Gastroesophageal sphincter (tissue), 4 donors: ENCODE results near the gene RNF168. TPM values are rescaled to one million over a fixed set of nuclear protein-coding genes. Genes with fewer than 3 reads are reported as not detected.

Experiments used
- ATAC-seq: fragments of 150-250 bp; one replicate; pipeline ENCODE4 v1.9.1; 2016; ENCODE audit warnings: mild to moderate bottlenecking, moderate library complexity
- H3K27ac ChIP-seq, 4 donors: fragments of 200-600 bp; sonication (generic) in 3 of 4; 1 replicate in 3 of 4; 2 replicates in 1 of 4; pipeline ENCODE4 v1.5.1; 2016 to 2019
- H3K27me3 ChIP-seq: fragments of 200-600 bp; sonication (generic); one replicate; pipeline ENCODE4 v1.5.1; 2019
- H3K36me3 ChIP-seq, 2 donors: fragments of 200-600 bp; sonication (generic); one replicate each; pipeline ENCODE4 v1.5.1; 2019; ENCODE audit warnings: control low read depth in 1 of 2
- H3K4me1 ChIP-seq, 3 donors: fragments of 200-600 bp; sonication (generic); 1 replicate in 2 of 3; 2 replicates in 1 of 3; pipeline ENCODE4 v1.5.1; 2016 to 2019; ENCODE audit warnings: control low read depth in 2 of 3
- H3K4me3 ChIP-seq, 2 donors: fragments of 200-600 bp; sonication (generic); one replicate each; pipeline ENCODE4 v1.5.1; 2019; ENCODE audit warnings: mild to moderate bottlenecking in 1 of 2, moderate library complexity in 1 of 2
- H3K9me3 ChIP-seq, 3 donors: fragments of 200-600 bp; sonication (generic); one replicate each; pipeline ENCODE4 v1.5.1; 2017 to 2019; ENCODE audit warnings: control low read depth in 2 of 3
- EP300 ChIP-seq: sonication (generic); formaldehyde crosslinking; IDR thresholded peaks from one replicate; pipeline ENCODE4 v1.6.1; 2017; ENCODE audit warnings: antibody characterized with exemption, mild to moderate bottlenecking
- POLR2A ChIP-seq, 2 donors: fragments of 450-650 bp; IDR thresholded peaks; one replicate each; pipeline ENCODE4 v1.6.1; 2017; ENCODE audit warnings: antibody characterized with exemption in 2 of 2, mild to moderate bottlenecking in 2 of 2, moderate library complexity in 1 of 2
- POLR2AphosphoS5 ChIP-seq: sonication (generic); formaldehyde crosslinking; IDR thresholded peaks from one replicate; pipeline ENCODE4 v1.6.1; 2017; ENCODE audit warnings: antibody characterized with exemption
- WGBS, 2 donors: methylation state at CpG; one replicate each; pipeline ENCODE4 v1.1.5; 2018; ENCODE audit warnings: low coverage in 1 of 2; 5-methylcytosine and 5-hydroxymethylcytosine counted together
- total RNA-seq, 4 donors: library from RNA; depleted of rRNA; stranded (reverse); fragments of >200 nt; gene quantifications; one replicate each; pipeline ENCODE4 v1.1.0, GENCODE V29; 2016
- TF ChIP-seq, protein P1 (sequence below), 4 experiments: fragments of 200-600 bp in 2 of 4; fragments of 450-650 bp in 2 of 4; sonication (generic) in 1 of 4; IDR thresholded peaks; one replicate each; pipeline ENCODE4 v1.5.1; 2017 to 2019; ENCODE audit warnings: antibody characterized with exemption in 4 of 4, mild to moderate bottlenecking in 2 of 4, moderate library complexity in 2 of 4

The RNF168 gene
- total RNA-seq, 4 donors from 2014 or later: 19.4 to 26.0 (median 23.7) TPM

DNA sequence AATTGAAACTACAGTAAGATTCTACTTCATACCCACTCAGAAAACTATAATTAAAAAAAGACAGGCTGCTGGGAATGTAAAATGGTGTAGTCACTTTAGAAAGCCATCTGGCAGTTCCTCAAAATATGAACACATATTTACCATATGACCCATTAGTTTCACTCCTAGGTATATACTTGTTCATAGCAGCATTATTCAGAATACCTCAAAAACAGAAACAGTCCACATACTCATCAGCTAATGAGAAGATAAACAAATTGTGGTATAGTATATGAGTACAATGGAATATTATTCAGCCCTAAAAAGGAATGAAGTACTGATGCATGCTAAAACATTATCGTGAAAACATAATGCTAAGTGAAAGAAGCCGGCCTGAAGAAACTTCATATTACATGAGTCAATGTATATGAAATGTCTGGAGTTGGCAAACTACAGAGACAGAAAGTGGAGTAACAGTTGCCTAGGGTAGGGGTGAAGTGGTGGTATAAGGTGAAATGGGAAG is 41.0 kb upstream of the RNF168 start:
- WGBS, 2 donors: 86 to 89% methylated on average over 2 of the region's 2 CpGs

DNA sequence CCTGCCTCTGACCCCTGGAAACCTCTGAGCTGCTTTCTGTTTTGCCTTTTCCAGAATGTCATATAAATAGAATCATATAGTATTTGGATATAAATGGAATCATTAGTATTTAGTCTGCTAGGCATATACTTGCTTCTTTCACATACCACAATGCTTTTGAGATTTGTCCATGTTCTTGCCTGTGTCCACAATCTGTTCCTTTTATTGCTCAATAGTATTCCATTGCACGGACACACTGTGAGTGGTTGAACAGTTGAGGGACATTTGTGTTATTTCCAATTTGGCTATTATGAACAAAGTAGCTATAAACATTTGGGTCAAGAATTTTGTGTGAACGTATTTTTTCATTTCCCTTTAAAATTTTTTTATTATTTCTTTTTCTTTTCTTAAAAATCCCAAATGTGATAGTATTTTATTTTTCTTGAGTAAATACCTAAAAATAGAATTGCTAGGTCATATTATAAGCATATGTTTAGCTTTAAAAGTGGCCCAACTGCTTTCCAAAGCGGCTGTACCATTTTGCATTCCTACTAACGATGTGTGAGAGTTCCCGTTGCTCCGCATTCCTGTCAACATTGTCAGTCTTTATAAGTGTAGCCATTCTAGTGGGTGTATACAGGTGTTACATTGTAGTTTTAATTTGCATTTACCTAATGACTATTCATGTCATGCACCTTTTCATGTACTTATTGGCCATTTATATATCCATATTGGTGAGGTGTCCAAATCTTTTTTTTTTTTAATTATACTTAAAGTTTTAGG is 38.3 kb upstream of the RNF168 start:
- no peak for ATAC-seq
- 86 to 93% methylated on average over 6 of the region's 6 CpGs for WGBS, 2 donors
- no peaks in the 10 kb centered on the region for H3K36me3 ChIP-seq
- H3K9me3 ChIP-seq: no peaks in the 10 kb centered on the region
- TF ChIP-seq EP300 (no peak), POLR2AphosphoS5 (no peak), POLR2A (IDR thresholded peaks at IDR 0.05) (no peak)
- TF ChIP-seq, protein P1, sequence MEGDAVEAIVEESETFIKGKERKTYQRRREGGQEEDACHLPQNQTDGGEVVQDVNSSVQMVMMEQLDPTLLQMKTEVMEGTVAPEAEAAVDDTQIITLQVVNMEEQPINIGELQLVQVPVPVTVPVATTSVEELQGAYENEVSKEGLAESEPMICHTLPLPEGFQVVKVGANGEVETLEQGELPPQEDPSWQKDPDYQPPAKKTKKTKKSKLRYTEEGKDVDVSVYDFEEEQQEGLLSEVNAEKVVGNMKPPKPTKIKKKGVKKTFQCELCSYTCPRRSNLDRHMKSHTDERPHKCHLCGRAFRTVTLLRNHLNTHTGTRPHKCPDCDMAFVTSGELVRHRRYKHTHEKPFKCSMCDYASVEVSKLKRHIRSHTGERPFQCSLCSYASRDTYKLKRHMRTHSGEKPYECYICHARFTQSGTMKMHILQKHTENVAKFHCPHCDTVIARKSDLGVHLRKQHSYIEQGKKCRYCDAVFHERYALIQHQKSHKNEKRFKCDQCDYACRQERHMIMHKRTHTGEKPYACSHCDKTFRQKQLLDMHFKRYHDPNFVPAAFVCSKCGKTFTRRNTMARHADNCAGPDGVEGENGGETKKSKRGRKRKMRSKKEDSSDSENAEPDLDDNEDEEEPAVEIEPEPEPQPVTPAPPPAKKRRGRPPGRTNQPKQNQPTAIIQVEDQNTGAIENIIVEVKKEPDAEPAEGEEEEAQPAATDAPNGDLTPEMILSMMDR (IDR thresholded peaks at IDR 0.05): no peak
- no peak overlapping the region for H3K27ac ChIP-seq
- no peaks in the 10 kb centered on the region for H3K4me1 ChIP-seq
- no peak overlapping the region for H3K4me3 ChIP-seq
- peaks cover 6% of the 10 kb centered on the region for H3K27me3 ChIP-seq

More for the DNA sequence above, 41.0 kb upstream of the RNF168 start:
- no peaks in the 10 kb centered on the region for H3K27me3 ChIP-seq
- no peak for ATAC-seq
- H3K4me1 ChIP-seq: no peaks in the 10 kb centered on the region
- H3K36me3 ChIP-seq: no peaks in the 10 kb centered on the region
- H3K27ac ChIP-seq: no peak overlapping the region
- H3K4me3 ChIP-seq: no peak overlapping the region
- TF ChIP-seq POLR2AphosphoS5 (no peak), POLR2A (IDR thresholded peaks at IDR 0.05) (no peak), EP300 (no peak)
- TF ChIP-seq, protein P1 (IDR thresholded peaks at IDR 0.05): no peak
- H3K9me3 ChIP-seq: no peaks in the 10 kb centered on the region

DNA sequence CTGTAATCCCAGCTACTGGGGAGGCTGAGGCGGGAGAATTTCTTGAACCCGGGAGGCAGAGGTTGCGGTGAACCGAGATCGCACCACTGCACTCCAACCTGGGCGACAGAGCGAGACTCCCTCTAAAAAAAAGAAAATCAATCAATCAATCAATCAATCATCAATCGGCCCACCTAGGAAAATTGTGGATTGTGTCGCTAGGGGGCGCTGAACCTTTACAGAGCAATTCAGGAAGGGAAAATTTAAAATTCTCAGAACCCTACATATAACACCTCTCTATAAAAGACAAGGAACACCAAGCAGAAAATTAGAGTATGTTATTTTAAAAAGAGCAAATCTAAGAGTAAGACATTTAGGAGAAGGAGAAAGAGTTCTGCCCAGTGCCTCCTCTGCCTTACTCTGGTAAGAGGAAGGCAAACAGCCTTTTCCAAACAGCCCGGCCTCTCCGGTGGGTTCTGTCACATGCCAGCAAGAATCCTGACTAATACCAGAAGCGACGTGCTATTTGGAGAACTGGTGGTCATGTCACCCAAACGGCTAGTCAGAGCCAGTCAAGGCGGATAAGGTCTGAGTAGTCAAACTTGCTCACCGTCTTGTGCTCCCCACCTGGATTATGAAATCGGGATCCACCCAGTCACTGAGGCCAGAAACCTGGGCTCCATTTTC is 33.9 kb upstream of the RNF168 start:
- H3K9me3 ChIP-seq: no peaks in the 10 kb centered on the region
- H3K36me3 ChIP-seq: no peaks in the 10 kb centered on the region
- no peak for ATAC-seq
- H3K27me3 ChIP-seq: peaks cover 6% of the 10 kb centered on the region
- no peaks in the 10 kb centered on the region for H3K4me1 ChIP-seq
- H3K4me3 ChIP-seq: no peak overlapping the region
- WGBS, 2 donors: 44 to 52% methylated on average over 6 to 8 of the region's 18 CpGs
- H3K27ac ChIP-seq: no peak overlapping the region
- TF ChIP-seq POLR2AphosphoS5: no peak
- TF ChIP-seq, protein P1 (IDR thresholded peaks at IDR 0.05): peak; percentile 7 to 70 (median 50)

DNA sequence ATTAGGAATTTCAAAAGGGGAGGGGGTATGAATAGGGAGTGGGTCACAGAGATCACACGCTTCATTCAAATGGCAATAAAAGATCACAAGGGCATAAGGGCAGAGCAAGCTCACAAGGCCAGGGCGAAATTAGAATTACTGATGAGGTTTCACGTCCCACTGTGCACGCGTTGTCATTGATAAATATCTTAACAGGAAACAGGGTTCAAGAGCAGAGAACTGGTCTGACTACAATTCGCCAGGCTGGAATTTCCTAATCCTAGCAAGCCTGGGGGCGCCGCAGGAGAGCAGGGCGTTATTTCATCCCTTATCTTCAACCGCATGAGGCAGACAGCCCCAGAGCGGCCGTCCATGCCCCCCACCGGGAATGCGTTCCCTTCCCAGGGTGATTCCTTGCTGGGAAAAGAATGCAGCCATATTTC is 29.7 kb upstream of the RNF168 start:
- Histone ChIP-seq H3K36me3 (no peaks in the 10 kb centered on the region), H3K27ac (no peak overlapping the region), H3K4me1 (peaks cover 0 to 10% (median 4%) of the 10 kb centered on the region in 3 donors), H3K9me3 (no peaks in the 10 kb centered on the region), H3K4me3 (no peak overlapping the region), H3K27me3 (peaks cover 6% of the 10 kb centered on the region)
- TF ChIP-seq, protein P1 (IDR thresholded peaks at IDR 0.05): no peak
- TF ChIP-seq POLR2A (IDR thresholded peaks at IDR 0.05) (no peak), EP300 (no peak), POLR2AphosphoS5 (no peak)
- ATAC-seq: no peak
- WGBS, 2 donors: 33 to 39% methylated on average over 12 to 14 of the region's 14 CpGs
